ENCODE results near the gene GGT5.
A peak's percentile ranks its signal among the peaks of the same experiment; 100 is the strongest.

GGT5 gene

GRCh38 chr22:24191893-24192292 is 53.0 kb downstream of the GGT5 start:
- in situ Hi-C loops (cut with MboI; ENCODE audit: low sequenced_read_pairs), result loop anchor here (10.0 kb wide), 1 partner anchor 53 kb away; the partner anchor contains the start of gene GGT5
- H3K36me3 ChIP-seq (replicated peaks), result no peaks in the 10 kb centered on the region
- no peaks in the 10 kb centered on the region for H3K27me3 ChIP-seq (ENCODE audit: low read depth)
- H3K4me1 ChIP-seq, result no peaks in the 10 kb centered on the region
- DNase-seq (ENCODE audit: low spot score in 2 of 2), result no peak
- H3K9me3 ChIP-seq, result no peaks in the 10 kb centered on the region
- H3K4me3 ChIP-seq, result no peak overlapping the region

- no peaks in the 10 kb centered on the region for H3K27me3 ChIP-seq (ENCODE audit: low read depth)
- in situ Hi-C loops (cut with MboI; ENCODE audit: low sequenced_read_pairs), result loop anchor here (10.0 kb wide), 1 partner anchor 53 kb away; the partner anchor contains the start of gene GGT5
- H3K4me3 ChIP-seq, result no peak overlapping the region
- no peaks in the 10 kb centered on the region for H3K36me3 ChIP-seq (replicated peaks)
- DNase-seq (ENCODE audit: low spot score in 2 of 2), result no peak
- H3K4me1 ChIP-seq, result no peaks in the 10 kb centered on the region
- no peaks in the 10 kb centered on the region for H3K9me3 ChIP-seq
Measured at GRCh38 chr22:24191381-24191841, 53.5 kb downstream of the GGT5 start.

- no peaks in the 10 kb centered on the region for H3K4me1 ChIP-seq
- in situ Hi-C loops (cut with MboI; ENCODE audit: low sequenced_read_pairs), result loop anchor here (10.0 kb wide), 1 partner anchor 54 kb away; the partner anchor contains the start of gene GGT5
- no peaks in the 10 kb centered on the region for H3K27me3 ChIP-seq (ENCODE audit: low read depth)
- no peaks in the 10 kb centered on the region for H3K36me3 ChIP-seq (replicated peaks)
- H3K9me3 ChIP-seq, result no peaks in the 10 kb centered on the region
- no peak for DNase-seq (ENCODE audit: low spot score in 2 of 2)
- no peak overlapping the region for H3K4me3 ChIP-seq
Measured at GRCh38 chr22:24190596-24191208, 54.2 kb downstream of the GGT5 start.

- H3K4me1 ChIP-seq, result no peaks in the 10 kb centered on the region
- DNase-seq (ENCODE audit: low spot score in 2 of 2), result no peak
- no peaks in the 10 kb centered on the region for H3K27me3 ChIP-seq (ENCODE audit: low read depth)
- no peak overlapping the region for H3K4me3 ChIP-seq
- no peaks in the 10 kb centered on the region for H3K36me3 ChIP-seq (replicated peaks)
- in situ Hi-C loops (cut with MboI; ENCODE audit: low sequenced_read_pairs), result loop anchor here (10.0 kb wide), 1 partner anchor 55 kb away; the partner anchor contains the start of gene GGT5
- no peaks in the 10 kb centered on the region for H3K9me3 ChIP-seq
Measured at GRCh38 chr22:24190159-24190540, 54.7 kb downstream of the GGT5 start.

- in situ Hi-C loops (cut with MboI; ENCODE audit: low sequenced_read_pairs), result loop anchor here (10.0 kb wide), 1 partner anchor 55 kb away; the partner anchor contains the start of gene GGT5
- Histone ChIP-seq H3K36me3 (replicated peaks) (no peaks in the 10 kb centered on the region), H3K4me3 (no peak overlapping the region), H3K4me1 (no peaks in the 10 kb centered on the region), H3K9me3 (no peaks in the 10 kb centered on the region), H3K27me3 (ENCODE audit: low read depth) (no peaks in the 10 kb centered on the region)
- peak; percentile 48 to 84 for DNase-seq (ENCODE audit: low spot score in 2 of 2)
Measured at GRCh38 chr22:24189249-24190158, 55.4 kb downstream of the GGT5 start.

- Histone ChIP-seq H3K9me3 (no peaks in the 10 kb centered on the region), H3K4me3 (no peak overlapping the region), H3K4me1 (no peaks in the 10 kb centered on the region), H3K36me3 (replicated peaks) (no peaks in the 10 kb centered on the region), H3K27me3 (ENCODE audit: low read depth) (no peaks in the 10 kb centered on the region)
- DNase-seq (ENCODE audit: low spot score in 2 of 2), result no peak
- in situ Hi-C loops (cut with MboI; ENCODE audit: low sequenced_read_pairs), result no loop called here
Measured at GRCh38 chr22:24188705-24189248, 56.1 kb downstream of the GGT5 start.

GRCh38 chr22:24187731-24188644 is 56.9 kb downstream of the GGT5 start:
- H3K9me3 ChIP-seq, result no peaks in the 10 kb centered on the region
- H3K4me1 ChIP-seq, result no peaks in the 10 kb centered on the region
- in situ Hi-C loops (cut with MboI; ENCODE audit: low sequenced_read_pairs), result no loop called here
- DNase-seq (ENCODE audit: low spot score in 2 of 2), result no peak
- no peaks in the 10 kb centered on the region for H3K36me3 ChIP-seq (replicated peaks)
- H3K4me3 ChIP-seq, result no peak overlapping the region
- H3K27me3 ChIP-seq (ENCODE audit: low read depth), result no peaks in the 10 kb centered on the region

GRCh38 chr22:24186892-24187670 is 57.8 kb downstream of the GGT5 start:
- no peak for DNase-seq (ENCODE audit: low spot score in 2 of 2)

GRCh38 chr22:24186352-24186740 is 58.5 kb downstream of the GGT5 start:
- Histone ChIP-seq H3K36me3 (replicated peaks) (no peaks in the 10 kb centered on the region), H3K4me1 (no peaks in the 10 kb centered on the region), H3K4me3 (no peak overlapping the region), H3K9me3 (no peaks in the 10 kb centered on the region), H3K27me3 (ENCODE audit: low read depth) (no peaks in the 10 kb centered on the region)
- in situ Hi-C loops (cut with MboI; ENCODE audit: low sequenced_read_pairs), result no loop called here
- DNase-seq (ENCODE audit: low spot score in 2 of 2), result no peak

More at GRCh38 chr22:24186892-24187670, 57.8 kb downstream of the GGT5 start:
- Histone ChIP-seq H3K9me3 (no peaks in the 10 kb centered on the region), H3K27me3 (ENCODE audit: low read depth) (no peaks in the 10 kb centered on the region), H3K36me3 (replicated peaks) (no peaks in the 10 kb centered on the region), H3K4me1 (no peaks in the 10 kb centered on the region), H3K4me3 (no peak overlapping the region)
- in situ Hi-C loops (cut with MboI; ENCODE audit: low sequenced_read_pairs), result no loop called here

GRCh38 chr22:24185501-24186351 is 59.2 kb downstream of the GGT5 start:
- Histone ChIP-seq H3K4me1 (no peaks in the 10 kb centered on the region), H3K4me3 (no peak overlapping the region), H3K27me3 (ENCODE audit: low read depth) (no peaks in the 10 kb centered on the region), H3K36me3 (replicated peaks) (no peaks in the 10 kb centered on the region), H3K9me3 (no peaks in the 10 kb centered on the region)
- in situ Hi-C loops (cut with MboI; ENCODE audit: low sequenced_read_pairs), result no loop called here
- DNase-seq (ENCODE audit: low spot score in 2 of 2), result no peak

GRCh38 chr22:24185001-24185500 is 59.8 kb downstream of the GGT5 start:
- Histone ChIP-seq H3K36me3 (replicated peaks) (no peaks in the 10 kb centered on the region), H3K4me3 (no peak overlapping the region), H3K9me3 (no peaks in the 10 kb centered on the region), H3K27me3 (ENCODE audit: low read depth) (no peaks in the 10 kb centered on the region), H3K4me1 (no peaks in the 10 kb centered on the region)
- DNase-seq (ENCODE audit: low spot score in 2 of 2), result no peak
- in situ Hi-C loops (cut with MboI; ENCODE audit: low sequenced_read_pairs), result no loop called here

All from HAP-1 (cell line).